ENCODE measurements around the gene FAM151B. TPM values are rescaled to one million over a fixed set of nuclear protein-coding genes. Genes with fewer than 3 reads are reported as not detected.

The FAM151B gene
- total RNA-seq, 1 donor from 2014 or later, result 3.9 TPM

- no peak overlapping the region for H3K27ac Mint-ChIP-seq
- H3K27me3 Mint-ChIP-seq (ENCODE audit: insufficient read depth, low read depth), result peaks cover 33% of the 10 kb centered on the region
- Histone ChIP-seq H3K4me2 (no peak overlapping the region), H4K20me1 (ENCODE audit: low read depth) (no peaks in the 10 kb centered on the region), H3F3A (ENCODE audit: low read depth) (peaks cover 14% of the 10 kb centered on the region), H3K36me3 (no peaks in the 10 kb centered on the region), H3K9me3 (ENCODE audit: low read depth) (no peaks in the 10 kb centered on the region), H3K79me2 (ENCODE audit: low read depth) (no peaks in the 10 kb centered on the region), H3K4me3 (no peak overlapping the region), H3K9ac (no peak overlapping the region), H2AFZ (replicated peaks) (no peak overlapping the region), H3K27ac (no peak overlapping the region), H3K27me3 (peaks cover 68% of the 10 kb centered on the region), H3K4me1 (peaks cover 4% of the 10 kb centered on the region)
- peaks cover 2% of the 10 kb centered on the region for H3K36me3 Mint-ChIP-seq
- no peak for DNase-seq (ENCODE audit: low spot score)
- no peak overlapping the region for H3K4me3 Mint-ChIP-seq
- TF ChIP-seq EZH2 (IDR thresholded peaks at IDR 0.05), result no peak
- no peak for TF ChIP-seq CTCF (IDR thresholded peaks at IDR 0.05)
- TF ChIP-seq EZH2phosphoT487 (IDR thresholded peaks at IDR 0.05), result no peak
- H3K9me3 Mint-ChIP-seq, result peaks cover 5% of the 10 kb centered on the region
- H3K4me1 Mint-ChIP-seq, result peaks cover 8% of the 10 kb centered on the region
Measured at GRCh38 chr5:80573062-80573461, 85.2 kb downstream of the FAM151B start.

DNA sequence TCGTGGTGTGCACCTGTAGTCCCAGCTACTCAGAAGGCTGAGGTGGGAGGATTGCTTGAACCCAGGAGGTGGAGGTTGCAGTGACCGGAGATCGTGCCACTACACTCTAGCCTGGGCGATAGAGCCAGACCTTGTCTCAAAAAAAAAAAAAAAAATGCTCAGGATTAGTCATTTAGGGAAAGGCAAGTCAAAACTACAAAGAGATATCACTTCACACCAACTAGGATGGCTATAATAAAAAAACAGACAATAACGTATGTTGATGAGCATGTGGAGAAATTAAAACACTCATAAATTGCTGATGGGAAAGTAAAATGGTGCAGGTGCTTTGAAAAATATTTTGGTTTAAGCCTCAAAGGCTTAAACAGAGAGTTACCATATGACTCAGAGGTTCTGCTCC, 88.5 kb downstream of the FAM151B start:
- Histone ChIP-seq H3K36me3 (no peaks in the 10 kb centered on the region), H3K27me3 (peaks cover 41% of the 10 kb centered on the region), H3K79me2 (ENCODE audit: low read depth) (no peaks in the 10 kb centered on the region), H2AFZ (replicated peaks) (no peak overlapping the region), H3K9ac (no peak overlapping the region), H3K4me1 (no peaks in the 10 kb centered on the region), H4K20me1 (ENCODE audit: low read depth) (no peaks in the 10 kb centered on the region), H3K27ac (no peak overlapping the region), H3K4me2 (no peak overlapping the region), H3F3A (ENCODE audit: low read depth) (peaks cover 4% of the 10 kb centered on the region), H3K4me3 (no peak overlapping the region), H3K9me3 (ENCODE audit: low read depth) (no peaks in the 10 kb centered on the region)
- DNase-seq (ENCODE audit: low spot score), result no peak
- H3K4me1 Mint-ChIP-seq, result no peaks in the 10 kb centered on the region
- H3K36me3 Mint-ChIP-seq, result no peaks in the 10 kb centered on the region
- H3K4me3 Mint-ChIP-seq, result no peak overlapping the region
- H3K27me3 Mint-ChIP-seq (ENCODE audit: insufficient read depth, low read depth), result peaks cover 17% of the 10 kb centered on the region
- TF ChIP-seq EZH2phosphoT487 (IDR thresholded peaks at IDR 0.05) (no peak), CTCF (IDR thresholded peaks at IDR 0.05) (no peak)
- no peak overlapping the region for H3K27ac Mint-ChIP-seq
- H3K9me3 Mint-ChIP-seq, result peaks cover 4% of the 10 kb centered on the region

DNA sequence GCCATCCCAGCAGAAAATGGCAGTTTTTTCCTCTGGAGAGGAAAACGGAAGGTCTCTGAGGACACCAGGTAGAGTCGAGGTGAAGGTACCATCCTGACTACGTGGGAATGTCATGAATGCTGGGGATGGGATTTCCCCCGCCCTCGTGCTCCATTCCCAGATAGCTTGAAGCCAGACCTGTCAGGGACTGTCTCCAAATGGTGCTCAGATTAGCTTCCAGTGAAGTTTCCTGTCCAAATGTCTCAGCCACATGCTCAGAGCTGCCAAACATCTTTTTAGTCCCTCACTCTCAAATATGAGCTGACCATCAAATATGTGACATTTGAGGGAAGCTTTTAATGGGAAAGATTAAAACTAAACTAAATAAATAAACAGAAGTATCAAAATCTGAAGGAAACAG, 89.8 kb downstream of the FAM151B start:
- H3K36me3 ChIP-seq, result no peaks in the 10 kb centered on the region
- H3K9ac ChIP-seq, result no peak overlapping the region
- Mint-ChIP-seq H3K27ac (no peak overlapping the region), H3K36me3 (no peaks in the 10 kb centered on the region), H3K27me3 (ENCODE audit: insufficient read depth, low read depth) (peaks cover 7% of the 10 kb centered on the region), H3K4me3 (no peak overlapping the region), H3K9me3 (peaks cover 5% of the 10 kb centered on the region), H3K4me1 (no peaks in the 10 kb centered on the region)
- H3K27ac ChIP-seq, result no peak overlapping the region
- H3K4me2 ChIP-seq, result no peak overlapping the region
- peaks cover 4% of the 10 kb centered on the region for H3F3A ChIP-seq (ENCODE audit: low read depth)
- H3K79me2 ChIP-seq (ENCODE audit: low read depth), result no peaks in the 10 kb centered on the region
- H4K20me1 ChIP-seq (ENCODE audit: low read depth), result no peaks in the 10 kb centered on the region
- H3K4me1 ChIP-seq, result no peaks in the 10 kb centered on the region
- H3K27me3 ChIP-seq, result peaks cover 28% of the 10 kb centered on the region
- TF ChIP-seq CTCF (IDR thresholded peaks at IDR 0.05) (no peak), EZH2 (IDR thresholded peaks at IDR 0.05) (no peak), EZH2phosphoT487 (IDR thresholded peaks at IDR 0.05) (no peak)
- H2AFZ ChIP-seq (replicated peaks), result no peak overlapping the region
- no peaks in the 10 kb centered on the region for H3K9me3 ChIP-seq (ENCODE audit: low read depth)
- H3K4me3 ChIP-seq, result no peak overlapping the region
- DNase-seq (ENCODE audit: low spot score), result no peak

All from neural progenitor cell (in vitro differentiated cells).